GM19468 (cell line): ENCODE results near the gene MVB12B.

Experiments
- ATAC-seq: cut with Tn5 transposase; IDR thresholded peaks from one replicate; pipeline ENCODE4 v1.9.1; 2021; ENCODE audit warnings: mild to moderate bottlenecking, moderate library complexity, moderate number of reproducible peaks; ENCODE audit not compliant: unreplicated experiment; ENCODE audit errors: extremely low read depth

Gene MVB12B

GRCh38 chr9:126420135-126420534 is 93.5 kb downstream of the MVB12B start:
- ATAC-seq, result no peak

GRCh38 chr9:126420643-126421564 is 94.3 kb downstream of the MVB12B start:
- no peak for ATAC-seq

DNA sequence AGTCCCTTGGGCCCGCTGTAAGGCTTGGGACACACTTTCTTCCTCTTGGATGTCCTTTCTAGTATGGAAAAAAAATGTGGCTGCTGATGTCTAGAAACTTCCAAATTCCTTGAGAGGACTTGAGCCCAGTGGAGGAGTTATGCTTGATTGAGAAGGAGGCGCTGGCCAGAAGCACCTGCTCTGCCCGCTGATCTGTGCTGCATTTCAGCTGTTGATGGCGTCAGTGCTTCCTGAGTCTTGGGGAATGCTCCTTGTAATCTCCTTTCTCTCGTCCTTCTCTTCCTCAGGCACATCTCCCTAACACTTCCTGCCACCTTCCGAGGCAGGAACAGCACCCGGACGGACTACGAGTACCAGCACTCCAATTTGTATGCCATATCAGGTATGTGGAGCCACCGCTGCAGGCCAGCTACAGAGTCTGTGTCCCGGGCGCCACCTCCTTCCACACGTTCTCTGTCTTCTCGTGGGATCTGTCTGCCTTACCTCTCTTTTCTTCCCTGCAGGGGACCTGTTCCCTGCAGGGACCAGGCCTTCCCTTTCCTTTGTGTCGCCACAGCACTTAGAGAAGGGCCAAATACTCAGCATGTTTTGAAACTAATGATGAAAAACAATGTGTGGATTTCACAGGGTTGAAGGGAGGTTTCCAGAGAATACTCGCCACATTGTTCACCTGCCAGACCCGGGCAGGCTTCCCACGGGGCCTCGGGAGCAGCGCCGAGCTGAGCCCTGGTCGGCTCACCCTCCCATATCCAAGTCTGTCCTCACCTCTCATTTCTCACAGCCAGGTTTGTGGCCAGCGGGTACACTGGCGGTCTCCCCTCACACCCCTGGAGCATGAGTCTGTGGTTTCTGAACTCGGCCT is 95.2 kb downstream of the MVB12B start:
- no peak for ATAC-seq

DNA sequence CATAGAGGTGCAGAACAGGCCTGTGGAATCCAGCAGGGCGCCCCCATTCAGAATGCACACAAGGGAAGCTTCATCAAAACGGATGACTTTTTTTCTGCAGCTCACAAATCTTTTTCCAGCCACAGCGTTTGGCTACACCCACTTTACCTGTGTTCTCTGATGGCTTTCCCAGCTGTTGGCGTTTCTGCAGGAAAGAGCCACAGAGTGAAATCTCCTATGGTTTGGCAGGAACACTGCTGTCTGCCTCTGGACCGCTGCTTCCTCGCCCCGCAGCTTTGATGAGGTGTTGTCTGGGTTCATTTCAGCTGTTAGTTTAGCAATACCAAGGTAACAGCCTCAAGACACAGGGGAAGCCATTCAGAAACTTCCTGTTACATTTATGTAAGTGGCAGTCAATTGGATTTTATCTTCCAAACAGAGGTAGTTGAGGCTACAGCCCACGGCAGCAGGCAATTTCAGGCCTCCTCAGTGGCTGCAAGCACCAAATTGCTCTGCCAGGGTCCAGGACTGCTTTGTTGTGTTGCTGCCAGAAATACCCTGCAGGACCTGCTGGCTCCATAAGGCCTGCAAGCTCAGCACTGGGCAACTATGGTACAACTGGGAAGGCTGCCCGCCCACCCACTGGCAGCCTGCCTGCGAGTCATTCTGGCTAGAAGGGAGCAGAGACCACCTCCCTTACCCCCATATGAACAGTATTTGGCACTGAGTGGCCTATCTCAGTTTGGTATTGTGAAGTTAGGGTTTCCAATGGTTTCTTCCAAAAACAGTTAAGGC is 96.7 kb downstream of the MVB12B start:
- ATAC-seq, result no peak

GRCh38 chr9:126423916-126424185 is 97.2 kb downstream of the MVB12B start:
- ATAC-seq, result no peak

GRCh38 chr9:126424511-126424910 is 97.9 kb downstream of the MVB12B start:
- ATAC-seq, result no peak

DNA sequence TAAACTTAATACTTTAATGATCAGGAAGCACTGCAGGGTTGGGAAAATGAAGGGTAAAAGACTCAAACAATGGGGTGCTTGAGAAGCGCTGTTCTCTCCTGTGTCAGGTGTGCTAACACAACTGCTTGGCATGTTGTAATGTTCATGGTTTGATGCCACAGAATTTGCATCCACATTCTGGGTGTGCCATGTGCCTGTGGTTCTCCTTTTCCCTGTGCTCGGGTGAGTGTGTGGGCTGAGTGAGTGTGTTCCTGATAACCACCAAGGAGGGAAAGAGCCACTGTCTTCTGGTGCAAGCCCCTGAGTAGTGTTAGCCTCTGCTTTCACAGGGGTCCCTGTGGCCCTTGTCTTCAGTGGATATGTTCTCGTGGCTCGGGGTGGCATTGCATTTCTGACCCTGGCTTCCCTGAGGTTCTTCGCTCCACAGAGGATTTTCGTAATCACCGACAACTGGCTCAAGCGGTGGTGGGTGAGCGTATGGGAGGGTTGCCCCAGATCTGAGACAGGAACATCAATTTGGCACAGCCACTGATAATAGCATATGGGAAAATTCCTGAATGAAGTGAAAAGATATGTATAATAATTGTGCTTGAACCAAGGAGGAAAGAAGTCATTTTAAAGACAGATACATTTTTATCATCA is 102.0 kb downstream of the MVB12B start:
- ATAC-seq, result no peak

- no peak for ATAC-seq
Measured at GRCh38 chr9:126429190-126429589, 102.6 kb downstream of the MVB12B start.

DNA sequence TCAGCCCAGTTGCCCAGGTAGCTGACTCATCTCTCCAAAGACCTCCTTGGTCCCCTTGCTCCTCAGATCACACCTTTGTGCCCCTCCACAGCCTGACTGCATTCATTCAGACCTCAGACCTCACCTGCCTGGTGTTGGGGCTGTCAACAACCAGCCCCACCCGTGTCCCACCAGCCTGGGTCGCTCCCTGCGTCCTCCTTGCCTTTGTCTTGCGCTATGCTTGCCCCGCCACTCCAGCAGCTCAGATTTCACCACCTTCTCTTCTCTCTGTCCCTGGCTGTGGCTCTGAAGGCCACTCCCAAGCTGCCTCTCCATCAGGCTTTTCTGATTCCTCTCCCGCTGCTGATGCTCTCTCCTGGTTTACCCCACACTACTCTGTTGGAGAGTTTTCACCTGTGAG is 103.5 kb downstream of the MVB12B start:
- no peak for ATAC-seq

GRCh38 chr9:126431077-126431742 is 104.6 kb downstream of the MVB12B start:
- ATAC-seq, result no peak

DNA sequence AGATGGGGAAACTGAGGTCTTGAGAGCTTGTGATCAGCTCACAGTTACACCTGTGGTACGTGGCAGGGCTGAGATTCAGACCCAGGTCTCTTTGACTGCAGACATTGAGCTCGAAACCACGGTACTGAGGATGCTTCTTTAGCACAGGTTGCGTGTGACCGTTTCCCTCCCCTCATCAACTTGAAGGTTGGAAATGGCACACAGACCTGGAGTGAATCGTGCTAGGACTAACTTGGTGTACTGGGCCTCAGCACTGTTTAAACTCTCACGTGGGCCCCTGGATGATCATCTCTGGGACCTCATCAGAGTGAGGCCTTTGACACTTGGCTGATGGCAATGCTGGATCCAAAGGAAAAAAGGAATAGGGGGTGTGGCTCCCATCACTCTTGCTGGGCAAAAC is 106.0 kb downstream of the MVB12B start:
- ATAC-seq, result no peak

DNA sequence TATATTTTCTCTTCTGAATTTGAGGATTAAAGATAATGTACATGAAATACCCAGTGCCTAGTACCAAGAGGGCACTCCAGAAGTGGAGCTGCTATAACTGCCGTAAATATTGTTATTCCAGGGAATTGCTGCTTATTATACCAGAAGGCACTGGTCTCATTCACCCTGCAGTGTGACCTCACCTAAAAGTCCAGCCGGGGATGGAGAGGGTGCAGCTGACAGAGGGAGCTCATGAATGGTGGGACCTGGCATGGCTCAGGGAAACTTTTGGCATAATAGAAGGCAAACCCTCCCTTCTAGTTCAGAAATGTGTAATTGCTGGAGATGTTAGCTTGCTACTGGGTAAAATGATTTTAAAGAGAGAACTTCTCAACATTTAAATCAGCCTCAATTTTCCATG is 108.5 kb downstream of the MVB12B start:
- no peak for ATAC-seq

DNA sequence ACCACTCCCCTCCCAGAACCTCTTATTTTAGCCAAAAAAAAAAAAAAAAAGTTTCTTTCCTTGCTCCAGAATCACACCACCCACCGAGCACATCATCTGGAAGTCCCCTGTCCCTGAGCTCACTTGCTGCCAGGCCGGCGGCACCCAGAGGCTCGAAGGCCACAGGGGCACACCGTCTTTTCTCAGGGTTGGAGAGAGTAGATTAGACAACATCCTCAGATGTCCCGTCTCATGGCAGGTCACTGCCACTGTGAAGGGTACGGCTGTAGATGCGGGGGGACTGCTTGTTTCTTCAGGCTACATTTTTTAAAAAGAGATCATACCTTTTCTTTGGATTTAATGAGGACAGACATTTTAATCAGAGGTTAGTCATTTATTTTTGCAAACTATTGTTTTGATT is 109.0 kb downstream of the MVB12B start:
- ATAC-seq, result no peak

- ATAC-seq, result no peak
Measured at GRCh38 chr9:126436545-126437267, 110.1 kb downstream of the MVB12B start.

- ATAC-seq, result no peak
Measured at GRCh38 chr9:126437268-126437666, 110.6 kb downstream of the MVB12B start.

GRCh38 chr9:126437701-126438100 is 111.1 kb downstream of the MVB12B start:
- no peak for ATAC-seq

GRCh38 chr9:126438741-126439401 is 112.2 kb downstream of the MVB12B start:
- no peak for ATAC-seq

GRCh38 chr9:126439402-126439765 is 112.8 kb downstream of the MVB12B start:
- no peak for ATAC-seq
